Adipocyte (in vitro differentiated cells): Measurements from ENCODE around the gene TAF15.
A peak's percentile ranks its signal among the peaks of the same experiment; 100 is the strongest.

Source experiments
- DNase-seq: peaks from one replicate; pipeline ENCODE4 v3.0.0-alpha.2; 2015; ENCODE audit warnings: low read depth
- H3K27me3 ChIP-seq: replicated peaks from 2 replicates; pipeline ENCODE4 v1.7.0; 2013; ENCODE audit warnings: mild to moderate bottlenecking, low read length, moderate library complexity; ENCODE audit not compliant: control insufficient read depth, insufficient read depth
- H3K36me3 ChIP-seq: 2 replicates; pipeline ENCODE4 v1.7.0; 2013; ENCODE audit warnings: low read length, mild to moderate bottlenecking, moderate library complexity; ENCODE audit not compliant: control insufficient read depth, insufficient read depth, severe bottlenecking
- H3K4me1 ChIP-seq: 2 replicates; pipeline ENCODE4 v1.7.0; 2013; ENCODE audit warnings: mild to moderate bottlenecking, low read length, moderate library complexity; ENCODE audit not compliant: control insufficient read depth, insufficient read depth
- H3K4me3 ChIP-seq: 2 replicates; pipeline ENCODE4 v1.7.0; 2013; ENCODE audit warnings: mild to moderate bottlenecking, low read length, moderate library complexity
- H3K9ac ChIP-seq: 2 replicates; pipeline ENCODE4 v1.7.0; 2013; ENCODE audit warnings: mild to moderate bottlenecking, low read length, moderate library complexity
- H3K9me3 ChIP-seq: 2 replicates; pipeline ENCODE4 v1.7.0; 2013; ENCODE audit warnings: mild to moderate bottlenecking, low read length, moderate library complexity; ENCODE audit not compliant: control insufficient read depth

TAF15 gene

GRCh38 chr17:35807371-35808144 lies 1.7 kb upstream of the TAF15 start:
- DNase-seq, result peak; percentile 55
- H3K4me3 ChIP-seq, result no peak overlapping the region
- no peaks in the 10 kb centered on the region for H3K9me3 ChIP-seq
- H3K4me1 ChIP-seq, result peaks cover 39% of the 10 kb centered on the region
- no peaks in the 10 kb centered on the region for H3K36me3 ChIP-seq
- H3K9ac ChIP-seq, result no peak overlapping the region
- H3K27me3 ChIP-seq, result no peaks in the 10 kb centered on the region

GRCh38 chr17:35808240-35808961 lies 883 bp upstream of the TAF15 start:
- no peak for DNase-seq
- no peaks in the 10 kb centered on the region for H3K36me3 ChIP-seq
- peak overlapping the region; percentile 92 for H3K4me3 ChIP-seq

GRCh38 chr17:35809855-35810461 lies 674 bp downstream of the TAF15 start:
- Histone ChIP-seq H3K36me3 (no peaks in the 10 kb centered on the region), H3K4me1 (peaks cover 39% of the 10 kb centered on the region), H3K9me3 (no peaks in the 10 kb centered on the region), H3K27me3 (no peaks in the 10 kb centered on the region), H3K4me3 (peak overlapping the region; percentile 92), H3K9ac (peak overlapping the region; percentile 92)
- no peak for DNase-seq

More at GRCh38 chr17:35808240-35808961, 883 bp upstream of the TAF15 start:
- Histone ChIP-seq H3K9ac (peak overlapping the region; percentile 92), H3K9me3 (no peaks in the 10 kb centered on the region), H3K4me1 (peaks cover 39% of the 10 kb centered on the region), H3K27me3 (no peaks in the 10 kb centered on the region)

- Histone ChIP-seq H3K4me3 (no peak overlapping the region), H3K36me3 (peaks cover 4% of the 10 kb centered on the region), H3K4me1 (peaks cover 39% of the 10 kb centered on the region), H3K27me3 (no peaks in the 10 kb centered on the region), H3K9me3 (no peaks in the 10 kb centered on the region), H3K9ac (no peak overlapping the region)
- no peak for DNase-seq
Measured at GRCh38 chr17:35811759-35812158, 2.5 kb downstream of the TAF15 start.

GRCh38 chr17:35812456-35812855 lies 3.2 kb downstream of the TAF15 start:
- no peak overlapping the region for H3K4me3 ChIP-seq
- peaks cover 7% of the 10 kb centered on the region for H3K36me3 ChIP-seq
- DNase-seq, result peak; percentile 56

GRCh38 chr17:35816723-35817122 lies 7.4 kb downstream of the TAF15 start:
- peaks cover 40% of the 10 kb centered on the region for H3K36me3 ChIP-seq
- no peak overlapping the region for H3K9ac ChIP-seq
- H3K4me3 ChIP-seq, result no peak overlapping the region
- H3K9me3 ChIP-seq, result no peaks in the 10 kb centered on the region
- H3K4me1 ChIP-seq, result peaks cover 6% of the 10 kb centered on the region
- no peak for DNase-seq
- no peaks in the 10 kb centered on the region for H3K27me3 ChIP-seq

More at GRCh38 chr17:35812456-35812855, 3.2 kb downstream of the TAF15 start:
- Histone ChIP-seq H3K4me1 (peaks cover 35% of the 10 kb centered on the region), H3K9ac (no peak overlapping the region), H3K9me3 (no peaks in the 10 kb centered on the region), H3K27me3 (no peaks in the 10 kb centered on the region)

GRCh38 chr17:35817196-35817595 lies 7.9 kb downstream of the TAF15 start:
- H3K9ac ChIP-seq, result no peak overlapping the region
- H3K36me3 ChIP-seq, result peaks cover 45% of the 10 kb centered on the region
- DNase-seq, result no peak
- H3K4me1 ChIP-seq, result peaks cover under 1% of the 10 kb centered on the region
- no peaks in the 10 kb centered on the region for H3K9me3 ChIP-seq
- H3K27me3 ChIP-seq, result no peaks in the 10 kb centered on the region
- H3K4me3 ChIP-seq, result no peak overlapping the region

- DNase-seq, result no peak
- H3K36me3 ChIP-seq, result peaks cover 64% of the 10 kb centered on the region
- no peaks in the 10 kb centered on the region for H3K4me1 ChIP-seq
- no peaks in the 10 kb centered on the region for H3K27me3 ChIP-seq
- H3K4me3 ChIP-seq, result no peak overlapping the region
- H3K9ac ChIP-seq, result no peak overlapping the region
- no peaks in the 10 kb centered on the region for H3K9me3 ChIP-seq
Measured at GRCh38 chr17:35819455-35819854, 10.2 kb downstream of the TAF15 start.

GRCh38 chr17:35821308-35821707 lies 12.0 kb downstream of the TAF15 start:
- H3K27me3 ChIP-seq, result no peaks in the 10 kb centered on the region
- H3K9me3 ChIP-seq, result no peaks in the 10 kb centered on the region
- no peaks in the 10 kb centered on the region for H3K4me1 ChIP-seq
- DNase-seq, result no peak
- no peak overlapping the region for H3K4me3 ChIP-seq
- no peak overlapping the region for H3K9ac ChIP-seq
- H3K36me3 ChIP-seq, result peaks cover 77% of the 10 kb centered on the region

- H3K4me1 ChIP-seq, result no peaks in the 10 kb centered on the region
- no peak for DNase-seq
- H3K36me3 ChIP-seq, result peaks cover 81% of the 10 kb centered on the region
- H3K9me3 ChIP-seq, result no peaks in the 10 kb centered on the region
- no peak overlapping the region for H3K4me3 ChIP-seq
- H3K9ac ChIP-seq, result no peak overlapping the region
- H3K27me3 ChIP-seq, result no peaks in the 10 kb centered on the region
Measured at GRCh38 chr17:35825206-35825605, 15.9 kb downstream of the TAF15 start.

GRCh38 chr17:35841101-35841500 lies 31.8 kb downstream of the TAF15 start:
- DNase-seq, result no peak

More at GRCh38 chr17:35841101-35841500, 31.8 kb downstream of the TAF15 start:
- Histone ChIP-seq H3K36me3 (peaks cover 94% of the 10 kb centered on the region), H3K4me1 (peaks cover 6% of the 10 kb centered on the region), H3K9me3 (no peaks in the 10 kb centered on the region), H3K4me3 (no peak overlapping the region), H3K27me3 (no peaks in the 10 kb centered on the region), H3K9ac (no peak overlapping the region)
